Skin of body (tissue), 1 donor: ENCODE data around the gene ITSN1. TPM values are rescaled to one million over a fixed set of nuclear protein-coding genes. Genes with fewer than 3 reads are reported as not detected.

Experiments used
- total RNA-seq: library from RNA; depleted of rRNA; stranded (reverse); fragments of >200 nt; gene quantifications from one replicate; pipeline ENCODE4 v1.2.3, GENCODE V29; 2014

ITSN1 gene
- total RNA-seq, 1 donor from 2014 or later = 42.6 TPM

Other genes starting within 250 kb of the ITSN1 start
- gene IFNGR2, start 239.1 kb upstream of the ITSN1 start, total RNA-seq = 63.1 TPM
- gene TMEM50B, start 162.5 kb upstream of the ITSN1 start, total RNA-seq = 31.6 TPM
- 1.6 TPM for gene DNAJC28, start 150.8 kb upstream of the ITSN1 start, total RNA-seq
- gene GART, start 100.4 kb upstream of the ITSN1 start, total RNA-seq = 58.1 TPM
- gene SON, start 99.5 kb upstream of the ITSN1 start, total RNA-seq = 285 TPM
- 13.2 TPM for gene DONSON, start 53.8 kb upstream of the ITSN1 start, total RNA-seq
- 38.6 TPM for gene CRYZL1, start 760 bp upstream of the ITSN1 start, total RNA-seq